Sigmoid colon (tissue), 3 donors: ENCODE measurements around the gene PTK7.

Experiments used
- POLR2A ChIP-seq, 2 donors: fragments of 450-650 bp; IDR thresholded peaks; one replicate each; pipeline ENCODE4 v1.6.1; 2016; ENCODE audit warnings: antibody characterized with exemption in 2 of 2, mild to moderate bottlenecking in 2 of 2, moderate library complexity in 2 of 2
- TF ChIP-seq, protein P1 (sequence below), 4 experiments: fragments of 450-650 bp in 3 of 4; fragments of 200-600 bp in 1 of 4; IDR thresholded peaks; one replicate each; pipeline ENCODE4 v1.5.1; 2016 to 2019; ENCODE audit warnings: antibody characterized with exemption in 4 of 4, mild to moderate bottlenecking in 3 of 4, moderate library complexity in 2 of 4

DNA sequence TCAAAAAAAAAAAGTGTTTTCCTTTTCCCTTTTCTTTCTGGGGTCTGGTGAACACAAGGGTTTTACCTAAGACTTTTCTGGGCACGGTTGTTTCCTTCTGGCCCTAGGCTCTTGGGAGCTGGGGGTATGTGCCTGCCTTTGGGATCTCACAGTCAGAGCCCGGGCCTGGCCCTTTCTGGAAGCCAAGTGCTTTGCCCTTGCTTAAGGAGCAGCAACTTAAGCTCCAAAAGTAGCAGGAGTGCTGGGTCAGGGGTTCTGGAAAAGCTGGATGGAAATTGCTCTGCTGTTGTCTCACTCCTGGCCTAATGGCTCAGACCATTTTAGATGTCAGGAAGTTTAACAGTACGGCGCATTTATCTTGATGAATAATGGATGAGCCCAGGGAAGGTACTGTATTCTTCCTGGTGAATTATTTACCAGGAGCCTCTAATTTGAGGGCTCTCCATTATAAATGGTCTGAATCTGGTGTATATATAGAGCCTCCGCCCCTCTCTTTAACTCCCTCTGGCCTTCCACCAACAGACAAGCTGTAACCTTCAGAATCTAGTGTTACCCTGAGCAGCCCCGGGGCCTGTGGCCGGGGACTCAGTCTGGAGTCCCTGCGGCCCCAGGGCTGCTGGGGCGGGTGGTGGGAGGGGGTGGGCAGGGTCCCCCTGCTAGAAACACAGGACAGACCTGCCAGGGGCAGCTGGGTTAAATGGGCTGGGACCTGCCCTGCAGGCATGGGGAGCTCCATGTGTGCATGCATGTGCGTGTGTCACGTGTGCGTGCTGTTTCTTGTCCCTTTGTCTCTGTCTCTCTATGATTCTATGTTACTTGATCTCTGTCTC, 37.5 kb downstream of the PTK7 start:
- TF ChIP-seq POLR2A (IDR thresholded peaks at IDR 0.05) = no peak
- TF ChIP-seq, protein P1, sequence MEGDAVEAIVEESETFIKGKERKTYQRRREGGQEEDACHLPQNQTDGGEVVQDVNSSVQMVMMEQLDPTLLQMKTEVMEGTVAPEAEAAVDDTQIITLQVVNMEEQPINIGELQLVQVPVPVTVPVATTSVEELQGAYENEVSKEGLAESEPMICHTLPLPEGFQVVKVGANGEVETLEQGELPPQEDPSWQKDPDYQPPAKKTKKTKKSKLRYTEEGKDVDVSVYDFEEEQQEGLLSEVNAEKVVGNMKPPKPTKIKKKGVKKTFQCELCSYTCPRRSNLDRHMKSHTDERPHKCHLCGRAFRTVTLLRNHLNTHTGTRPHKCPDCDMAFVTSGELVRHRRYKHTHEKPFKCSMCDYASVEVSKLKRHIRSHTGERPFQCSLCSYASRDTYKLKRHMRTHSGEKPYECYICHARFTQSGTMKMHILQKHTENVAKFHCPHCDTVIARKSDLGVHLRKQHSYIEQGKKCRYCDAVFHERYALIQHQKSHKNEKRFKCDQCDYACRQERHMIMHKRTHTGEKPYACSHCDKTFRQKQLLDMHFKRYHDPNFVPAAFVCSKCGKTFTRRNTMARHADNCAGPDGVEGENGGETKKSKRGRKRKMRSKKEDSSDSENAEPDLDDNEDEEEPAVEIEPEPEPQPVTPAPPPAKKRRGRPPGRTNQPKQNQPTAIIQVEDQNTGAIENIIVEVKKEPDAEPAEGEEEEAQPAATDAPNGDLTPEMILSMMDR (IDR thresholded peaks at IDR 0.05) = no peak
